Activated CD8-positive, alpha-beta memory T cell treated with anti-CD3 and anti-CD28 coated beads, Interleukin-2, amount 50 U/mL, for 24 hours (primary cell): Measurements from ENCODE around the gene MAGEA1.
"Not testable (repeated sequence)": the region's sequence is repeated elsewhere in the genome, so short reads cannot be mapped to it uniquely, and the experiment has no call there.

ENCODE experiments used
- DNase-seq: peaks from one replicate; pipeline ENCODE4 v3.0.0-alpha.2; 2020; ENCODE audit errors: extremely low read depth

Gene MAGEA1, protein sequence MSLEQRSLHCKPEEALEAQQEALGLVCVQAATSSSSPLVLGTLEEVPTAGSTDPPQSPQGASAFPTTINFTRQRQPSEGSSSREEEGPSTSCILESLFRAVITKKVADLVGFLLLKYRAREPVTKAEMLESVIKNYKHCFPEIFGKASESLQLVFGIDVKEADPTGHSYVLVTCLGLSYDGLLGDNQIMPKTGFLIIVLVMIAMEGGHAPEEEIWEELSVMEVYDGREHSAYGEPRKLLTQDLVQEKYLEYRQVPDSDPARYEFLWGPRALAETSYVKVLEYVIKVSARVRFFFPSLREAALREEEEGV

DNA sequence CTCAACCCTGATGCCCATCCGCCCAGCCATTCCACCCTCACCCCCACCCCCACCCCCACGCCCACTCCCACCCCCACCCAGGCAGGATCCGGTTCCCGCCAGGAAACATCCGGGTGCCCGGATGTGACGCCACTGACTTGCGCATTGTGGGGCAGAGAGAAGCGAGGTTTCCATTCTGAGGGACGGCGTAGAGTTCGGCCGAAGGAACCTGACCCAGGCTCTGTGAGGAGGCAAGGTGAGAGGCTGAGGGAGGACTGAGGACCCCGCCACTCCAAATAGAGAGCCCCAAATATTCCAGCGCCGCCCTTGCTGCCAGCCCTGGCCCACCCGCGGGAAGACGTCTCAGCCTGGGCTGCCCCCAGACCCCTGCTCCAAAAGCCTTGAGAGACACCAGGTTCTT lies at the start of gene MAGEA1:
TSS of gene MAGEA1 (plus strand) at position 154 of the 400 bp plus-strand sequence. CDS start 3,106 bp downstream, outside the sequence.
- no peak for DNase-seq

DNA sequence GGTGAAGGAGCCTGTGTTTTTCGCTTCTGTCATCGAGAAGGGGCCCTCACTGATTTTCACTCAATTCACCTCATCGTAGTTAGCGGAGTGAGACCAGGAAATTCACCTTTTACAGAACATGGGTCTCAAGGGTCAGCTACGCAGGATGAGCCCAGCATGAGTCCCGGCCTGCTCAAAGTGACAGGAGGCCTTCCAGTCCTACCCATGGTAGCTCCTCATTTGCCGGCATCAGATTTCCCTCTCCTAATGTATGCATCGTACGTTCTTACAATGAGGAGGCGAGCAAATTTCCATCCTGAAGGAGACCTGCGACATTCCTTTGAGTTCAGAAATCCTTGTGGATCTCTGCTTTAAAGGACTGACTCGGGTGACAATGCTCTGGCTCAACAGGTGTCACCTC lies 46.2 kb upstream of the MAGEA1 start:
- DNase-seq: not testable (repeated sequence)

DNA sequence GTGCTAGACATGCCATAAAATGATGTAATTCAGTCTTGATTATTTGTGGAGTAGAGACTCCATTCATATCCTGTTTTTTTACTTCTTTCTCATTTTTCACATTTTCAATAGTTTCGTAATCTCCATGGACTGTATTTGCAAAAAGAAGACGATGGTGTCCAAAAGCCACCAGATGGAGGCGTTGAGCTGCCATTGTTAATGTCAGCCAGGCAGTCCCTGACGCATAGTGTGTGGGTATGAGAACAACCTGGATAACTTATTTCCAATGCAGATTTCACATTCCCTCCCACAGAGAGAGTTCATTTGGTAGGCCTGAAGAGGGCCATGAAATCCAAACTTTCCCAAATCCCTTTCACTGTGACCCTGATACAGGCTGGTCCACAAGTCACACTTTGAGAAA lies 40.0 kb upstream of the MAGEA1 start:
- DNase-seq: not testable (repeated sequence)

DNA sequence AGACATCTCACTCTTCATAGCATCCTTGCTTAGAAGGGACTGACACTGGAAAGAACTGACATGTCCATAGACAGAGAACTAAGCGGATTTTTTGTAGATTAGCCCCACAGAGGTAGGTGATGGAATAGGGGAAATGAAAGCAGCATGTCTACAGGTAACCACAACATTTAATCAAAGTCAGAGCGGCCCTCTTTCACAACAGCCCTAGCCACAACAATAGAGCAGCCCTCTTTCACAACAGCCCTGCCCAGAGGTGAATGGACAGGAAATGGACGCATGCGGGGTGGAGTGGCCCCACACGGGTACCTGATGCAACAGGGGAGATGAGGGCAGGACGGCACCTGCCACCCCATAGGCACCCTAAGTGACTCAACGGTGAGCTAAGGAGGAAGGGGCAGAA lies 32.8 kb upstream of the MAGEA1 start:
- not testable (repeated sequence) for DNase-seq

DNA sequence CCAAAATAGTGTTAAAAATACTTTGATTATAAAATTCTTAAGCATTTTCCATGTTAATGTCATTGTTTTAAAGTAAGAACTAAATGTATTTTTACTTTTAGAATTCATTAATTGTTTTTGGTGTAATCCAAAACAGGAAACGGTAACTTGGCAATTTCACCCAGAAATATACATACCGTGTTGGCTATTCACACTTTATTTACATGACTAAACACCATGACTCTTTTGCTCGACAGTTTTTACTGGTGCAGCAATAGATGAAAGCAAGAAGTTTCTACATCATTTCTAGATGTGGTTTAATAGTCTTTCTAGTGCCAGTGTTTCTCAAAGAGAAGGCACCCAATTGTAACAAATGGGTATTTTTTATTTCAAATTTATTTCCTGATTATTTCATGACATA lies 25.6 kb upstream of the MAGEA1 start:
- DNase-seq: no peak

DNA sequence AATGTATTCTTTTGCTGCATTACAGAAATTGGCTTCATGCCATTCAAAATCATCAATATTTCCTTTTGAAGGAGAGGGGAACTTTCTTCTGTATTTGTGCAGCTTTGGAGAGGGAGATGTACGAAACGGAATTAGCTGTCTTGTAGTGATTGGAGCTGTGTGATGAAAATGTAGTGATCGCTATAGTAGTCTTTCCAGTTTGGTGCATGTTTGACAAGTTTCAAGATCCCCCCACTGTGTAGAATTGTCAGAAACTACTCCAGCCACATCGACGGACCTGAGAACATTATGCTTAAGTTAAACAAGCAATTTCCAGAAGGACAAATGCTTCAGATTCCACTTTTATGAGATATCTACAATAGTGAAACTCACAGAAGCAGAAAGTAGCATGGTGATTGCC lies 21.6 kb upstream of the MAGEA1 start:
- DNase-seq: no peak

DNA sequence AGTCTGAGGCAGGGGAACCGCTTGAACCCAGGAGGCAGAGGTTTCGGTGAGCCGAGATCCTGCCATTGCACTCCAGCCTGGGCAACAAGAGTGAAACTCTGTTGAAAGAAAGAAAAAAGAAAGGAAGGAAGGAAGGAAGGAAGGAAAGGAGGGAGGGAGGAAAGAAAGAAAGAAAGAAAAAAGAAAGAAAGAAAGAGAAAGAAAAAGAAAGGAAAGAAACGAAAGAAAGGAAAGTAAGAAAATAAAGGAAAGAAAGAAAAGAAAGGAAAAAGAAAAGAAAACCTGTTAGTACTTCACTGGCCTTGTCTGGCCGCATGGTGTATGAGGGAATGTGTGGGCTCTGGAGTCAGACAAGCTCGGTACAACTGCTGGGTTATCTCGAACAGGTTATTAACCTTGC lies 20.8 kb upstream of the MAGEA1 start:
- DNase-seq: no peak

DNA sequence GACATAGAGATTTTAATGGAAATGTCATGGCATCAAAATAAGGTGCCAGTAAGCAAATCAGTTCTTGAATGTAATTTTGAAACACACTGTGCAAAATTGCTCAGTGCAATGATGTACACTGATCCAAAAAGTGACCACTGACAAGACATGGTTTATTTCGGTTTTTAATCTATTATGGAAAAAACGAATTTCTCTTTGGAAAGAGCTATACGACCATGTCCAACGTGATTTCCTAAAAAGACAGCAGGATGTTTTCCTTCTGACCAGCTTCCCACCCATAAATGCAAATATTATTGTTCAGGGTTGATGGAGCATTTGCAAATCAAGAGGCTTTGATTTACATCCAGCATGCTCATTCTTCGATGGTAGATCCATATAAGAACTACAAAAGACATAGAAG lies 17.1 kb upstream of the MAGEA1 start:
- no peak for DNase-seq

DNA sequence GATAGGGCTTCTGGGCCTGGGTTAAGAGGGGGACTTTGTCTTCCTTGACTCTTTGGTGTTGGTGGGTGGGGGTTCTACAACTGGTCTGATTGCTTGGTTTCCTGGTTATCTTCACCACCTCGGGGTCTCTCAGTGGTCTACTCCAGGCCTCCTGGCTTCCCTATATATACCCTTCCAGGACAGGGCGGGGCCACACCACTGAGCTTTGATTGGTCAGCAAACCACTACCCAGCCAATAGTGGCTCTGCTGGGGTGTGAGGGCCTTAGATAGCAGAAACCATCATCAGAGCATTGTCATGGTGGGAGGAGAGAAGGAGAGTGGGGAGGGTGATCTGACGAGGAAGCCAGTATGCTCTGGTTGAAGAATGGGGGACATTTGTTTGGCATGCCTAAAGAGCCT lies 14.4 kb upstream of the MAGEA1 start:
- DNase-seq: no peak

DNA sequence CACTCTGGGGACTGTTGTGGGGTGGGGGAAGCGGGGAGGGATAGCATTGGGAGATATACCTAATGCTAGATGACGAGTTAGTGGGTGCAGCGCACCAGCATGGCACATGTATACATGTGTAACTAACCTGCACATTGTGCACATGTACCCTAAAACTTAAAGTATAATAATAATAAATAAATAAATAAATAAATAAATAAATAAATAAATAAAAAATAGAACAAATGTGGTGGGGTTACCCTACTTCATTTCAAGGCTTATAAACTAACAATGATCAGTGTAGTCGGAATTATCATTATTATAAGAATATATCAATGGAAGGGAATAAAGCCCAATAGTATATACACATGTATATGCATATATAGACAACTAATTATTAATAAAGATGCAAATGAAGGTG lies 10.7 kb upstream of the MAGEA1 start:
- DNase-seq: not testable (repeated sequence)

DNA sequence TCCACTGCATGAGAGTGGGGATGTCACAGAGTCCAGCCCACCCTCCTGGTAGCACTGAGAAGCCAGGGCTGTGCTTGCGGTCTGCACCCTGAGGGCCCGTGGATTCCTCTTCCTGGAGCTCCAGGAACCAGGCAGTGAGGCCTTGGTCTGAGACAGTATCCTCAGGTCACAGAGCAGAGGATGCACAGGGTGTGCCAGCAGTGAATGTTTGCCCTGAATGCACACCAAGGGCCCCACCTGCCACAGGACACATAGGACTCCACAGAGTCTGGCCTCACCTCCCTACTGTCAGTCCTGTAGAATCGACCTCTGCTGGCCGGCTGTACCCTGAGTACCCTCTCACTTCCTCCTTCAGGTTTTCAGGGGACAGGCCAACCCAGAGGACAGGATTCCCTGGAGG lies 2.7 kb downstream of the MAGEA1 start:
- no peak for DNase-seq

DNA sequence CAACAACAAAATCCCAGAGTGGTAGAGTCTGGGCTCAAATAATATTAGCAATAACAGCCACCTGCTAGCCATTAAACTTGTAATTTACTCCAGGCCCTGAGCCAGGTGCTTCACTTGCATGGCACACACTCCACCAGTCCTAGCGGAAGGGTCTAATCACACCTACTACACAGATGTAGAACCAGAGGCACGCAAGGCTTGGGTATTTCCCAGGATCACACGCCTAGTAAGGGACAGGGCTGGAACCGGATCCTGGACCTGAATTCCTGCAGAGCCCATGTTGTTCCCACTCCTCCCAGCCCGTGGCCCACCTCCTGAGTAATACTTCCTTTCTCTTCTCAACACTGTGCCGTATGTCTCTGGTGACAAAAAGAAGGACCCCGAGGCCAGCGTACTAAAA lies 5.7 kb downstream of the MAGEA1 start:
- no peak for DNase-seq

DNA sequence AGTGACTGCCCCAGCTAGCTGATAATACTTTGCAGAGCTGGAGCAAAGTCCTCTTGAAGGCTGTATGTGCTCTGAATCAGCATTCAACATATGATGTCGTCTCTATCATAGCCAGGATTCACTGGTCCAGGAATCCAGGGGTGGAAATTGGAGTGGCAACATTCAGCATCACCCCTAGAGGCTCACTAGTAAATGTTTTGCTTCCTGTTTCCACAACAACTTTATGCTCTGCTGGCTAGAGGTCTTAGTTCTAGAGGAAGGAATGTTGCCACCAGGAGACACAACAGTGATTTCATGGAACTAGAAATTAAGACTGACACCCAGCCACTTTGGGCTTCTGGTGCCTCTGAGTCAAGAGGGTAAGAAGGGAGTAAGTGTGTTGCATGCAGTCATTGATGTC lies 11.3 kb downstream of the MAGEA1 start:
- no peak for DNase-seq

DNA sequence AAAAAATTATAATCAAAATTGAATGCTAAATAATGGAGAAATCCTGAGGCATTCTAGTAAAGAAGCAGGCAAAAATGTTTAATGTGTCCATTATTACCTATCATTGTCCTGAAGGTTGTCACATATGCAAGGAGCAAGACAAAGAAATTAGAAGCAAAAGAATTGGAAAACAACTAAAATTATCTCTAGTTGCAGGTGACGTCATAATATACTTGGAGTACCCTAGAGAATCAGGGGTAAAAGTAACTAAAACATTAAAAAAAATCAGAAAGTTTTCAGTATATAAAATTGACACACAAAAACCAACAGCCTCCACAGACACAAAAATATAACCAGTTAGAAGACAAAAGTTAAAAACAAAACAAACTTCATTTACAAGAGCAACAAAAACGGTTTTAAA lies 21.4 kb downstream of the MAGEA1 start:
- DNase-seq: no peak

DNA sequence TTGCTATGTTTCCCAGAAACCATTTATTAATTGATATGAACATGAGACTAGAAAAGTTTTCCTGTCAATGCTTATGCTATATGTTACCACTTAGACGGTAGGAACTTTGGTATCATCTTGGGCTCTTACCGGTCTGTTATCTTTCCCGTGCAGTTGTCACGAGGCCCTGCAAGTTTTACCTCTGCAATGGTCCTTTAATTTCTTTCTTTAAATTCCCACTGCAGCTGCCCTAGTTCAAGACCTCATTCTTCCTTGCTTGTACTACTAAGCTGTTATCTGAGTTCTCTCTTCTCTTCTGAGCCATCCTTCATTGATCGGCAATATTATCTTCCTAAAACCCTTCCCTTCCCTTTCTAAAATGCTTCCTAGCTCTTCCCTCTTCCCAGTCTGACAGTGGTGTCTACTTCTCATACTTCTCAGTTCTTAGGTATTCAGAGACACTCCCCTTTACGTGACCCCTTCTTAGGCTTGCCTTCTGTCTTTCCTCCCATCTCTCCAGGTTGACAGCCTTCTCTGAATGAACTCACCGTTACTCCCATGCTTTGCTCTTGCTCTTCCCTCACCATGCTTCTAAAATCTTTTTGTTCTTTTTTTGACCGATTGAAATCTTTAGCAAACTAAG lies 27.5 kb downstream of the MAGEA1 start:
- DNase-seq: no peak

DNA sequence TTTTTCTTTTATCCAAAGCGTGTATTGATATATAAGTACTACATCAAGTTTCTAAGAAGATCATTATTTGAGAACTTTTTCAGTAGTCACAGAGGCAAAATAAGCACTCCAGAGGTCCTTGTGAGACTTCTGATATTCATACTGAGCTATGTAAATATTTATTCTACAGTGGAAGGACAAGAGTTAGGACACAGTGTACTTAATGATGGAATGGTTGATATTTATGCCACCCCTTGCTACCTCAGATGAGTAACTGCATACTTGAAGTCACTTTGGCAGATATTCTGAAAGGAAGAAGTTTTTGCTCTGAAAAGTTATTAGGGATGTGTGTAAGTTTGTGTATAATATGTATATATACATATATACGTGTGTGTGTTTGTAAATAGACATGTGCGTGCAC lies 30.3 kb downstream of the MAGEA1 start:
- DNase-seq: no peak

DNA sequence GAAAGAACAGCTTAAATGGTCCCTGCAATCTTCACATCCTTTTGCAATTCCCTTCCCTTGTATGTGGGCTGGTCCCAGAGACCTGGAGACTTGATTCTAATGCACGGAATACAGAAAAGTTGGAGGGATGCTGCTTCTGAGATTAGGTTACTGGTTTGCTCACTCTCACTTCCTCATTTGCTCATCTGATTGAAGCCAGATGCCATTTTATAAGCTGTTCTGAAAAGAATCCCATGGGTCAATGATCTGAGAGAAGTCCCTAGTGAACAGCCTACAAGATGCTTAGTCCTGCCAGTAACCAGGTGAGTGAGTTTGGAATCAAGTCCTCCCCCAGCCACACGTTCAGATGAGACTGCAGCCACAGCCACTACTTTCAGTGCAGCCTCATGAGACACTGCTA lies 35.9 kb downstream of the MAGEA1 start:
- DNase-seq: no peak

DNA sequence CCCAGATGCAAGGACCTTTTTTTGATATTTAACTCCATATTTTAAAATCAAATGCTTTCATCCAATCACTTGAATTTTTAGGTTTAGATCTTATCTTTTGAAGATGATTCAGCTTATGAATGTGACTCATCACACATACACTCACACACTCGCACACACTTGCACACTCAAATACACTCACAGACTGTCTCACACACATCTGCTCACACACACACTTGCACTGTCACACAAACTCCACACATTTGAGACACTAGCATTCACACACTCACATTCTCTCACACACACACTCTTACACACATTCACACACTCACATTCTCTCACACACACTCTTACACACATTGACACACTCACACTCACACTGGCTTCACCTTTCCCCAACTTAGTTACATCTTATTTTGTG lies 37.8 kb downstream of the MAGEA1 start:
- no peak for DNase-seq

DNA sequence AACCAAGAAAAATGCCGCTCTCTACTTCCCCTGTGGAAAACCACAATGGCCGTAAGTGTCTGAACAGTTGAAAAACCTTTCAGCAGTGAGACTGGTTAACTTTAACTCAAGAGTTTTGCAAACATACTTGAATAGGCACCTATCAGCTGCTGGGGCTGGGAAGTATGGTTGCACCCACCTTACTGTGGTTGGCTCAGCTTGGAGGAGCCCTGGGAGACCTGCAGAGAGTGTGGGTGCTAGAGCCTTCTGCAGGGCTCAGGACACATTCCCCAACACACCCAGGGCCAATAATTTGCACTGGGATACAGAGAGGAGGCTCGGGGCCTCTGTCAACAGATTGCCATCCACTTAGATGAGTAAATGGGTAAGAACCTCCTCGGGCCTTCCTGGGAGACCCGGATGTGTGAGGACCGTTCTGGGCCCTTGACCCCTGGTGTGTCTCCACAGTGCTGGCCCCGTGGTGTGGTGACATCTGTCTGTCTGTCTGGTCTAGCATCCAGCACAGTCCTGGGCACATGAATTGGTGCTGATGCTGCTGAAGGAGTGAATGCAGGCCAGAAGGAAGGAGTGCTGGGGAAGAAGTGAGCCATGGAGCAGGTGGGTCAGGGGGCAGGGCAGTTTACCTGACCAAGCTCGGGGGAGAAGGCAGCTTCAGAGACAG lies 46.5 kb downstream of the MAGEA1 start:
- no peak for DNase-seq

DNA sequence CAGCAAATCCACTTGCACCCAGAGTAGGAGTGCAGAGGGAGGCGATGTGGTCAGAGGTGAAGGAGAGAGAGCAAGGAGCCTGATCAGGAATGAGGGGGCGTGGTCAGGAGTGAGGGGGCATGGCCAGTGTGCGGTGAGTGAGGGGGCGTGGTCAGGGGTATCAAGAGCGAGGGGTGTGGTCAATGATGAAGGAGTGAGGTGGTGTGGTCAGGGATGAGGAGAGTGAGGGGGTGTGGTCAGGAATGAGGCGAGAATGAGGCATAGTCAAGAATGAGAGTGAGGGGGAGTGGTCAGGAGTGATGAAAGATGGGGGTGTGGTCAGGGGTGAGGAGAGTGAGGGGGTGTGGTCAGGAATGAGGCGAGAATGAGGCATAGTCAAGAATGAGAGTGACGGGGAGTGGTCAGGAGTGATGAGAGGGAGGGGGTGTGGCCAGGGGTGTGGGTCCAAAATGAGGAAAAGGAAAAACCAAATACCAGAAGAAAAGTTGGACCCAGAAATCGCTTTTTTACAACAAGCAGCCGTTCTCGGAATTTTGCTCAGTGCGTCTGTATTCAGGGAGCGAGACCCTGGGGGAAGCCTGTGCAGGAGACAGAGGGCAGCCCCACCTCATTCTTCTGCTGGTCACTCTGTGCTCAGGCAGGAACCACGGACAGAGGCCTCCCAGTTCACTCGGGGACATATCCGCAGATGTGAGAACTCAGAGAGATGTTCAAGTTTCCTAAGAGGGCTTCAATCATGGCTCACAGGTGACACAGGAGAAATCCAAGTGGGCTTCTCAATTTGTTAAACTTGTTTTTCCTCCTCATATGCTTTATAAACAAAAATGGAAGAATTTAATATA lies 47.5 kb downstream of the MAGEA1 start:
- no peak for DNase-seq
